Posterior vena cava (tissue), 2 donors: Measurements from ENCODE around the gene SCAMP2. TPM values are rescaled to one million over a fixed set of nuclear protein-coding genes. Genes with fewer than 3 reads are reported as not detected.

Experiments
- microRNA-seq, 2 donors: library from miRNA; unstranded; fragments of <30 nt; microRNA quantifications; one replicate each; pipeline ENCODE4 v1.2.0, GENCODE V29; 2020 to 2021; ENCODE audit warnings: borderline microRNAs expressed in 2 of 2
- total RNA-seq, 2 donors: library from RNA; stranded (reverse); fragmentation: NEBNext Ultra II Directional; extraction: Animal tissue kit (Norgen Biotek cat#: 25700); gene quantifications; one replicate each; pipeline ENCODE4 v1.2.1, GENCODE V29; 2021
- donor health status: DM: yes; HTN: yes; CAD: no.
- donor health status: DM: yes; HTN: yes; CAD: no.

Gene SCAMP2
- total RNA-seq, 2 donors from 2014 or later, result 65.1 to 65.6 TPM

Small RNA genes lying within 50 kb of the gene (microRNA-seq; reads per million reads assigned to microRNA genes)
- 0.52 to 1.3 reads per million in 2 donors for gene MIR6882

Other genes starting within 250 kb of the SCAMP2 start
- gene EDC3, start 177.3 kb downstream of the SCAMP2 start, total RNA-seq, result 10 to 100 TPM; 21.8 to 22.1 TPM
- under 1 TPM in 1 of 2 donors, not detected in 1; 0.48 TPM for gene CYP1A1, start 147.8 kb downstream of the SCAMP2 start, total RNA-seq
- not detected for gene CYP1A2, start 124.5 kb downstream of the SCAMP2 start, total RNA-seq
- 10 to 100 TPM; 29.6 to 31.8 TPM for gene CSK, start 91.3 kb downstream of the SCAMP2 start, total RNA-seq
- not detected for gene LMAN1L, start 60.5 kb downstream of the SCAMP2 start, total RNA-seq
- gene CPLX3, start 46.7 kb downstream of the SCAMP2 start, total RNA-seq, result not detected
- 10 to 100 TPM; 19.1 to 21.8 TPM for gene ULK3, start 30.2 kb downstream of the SCAMP2 start, total RNA-seq
- 10 to 100 TPM; 22.4 to 26.5 TPM for gene MPI, start 16.7 kb upstream of the SCAMP2 start, total RNA-seq
- gene FAM219B, start 33.5 kb upstream of the SCAMP2 start, total RNA-seq, result 10 to 100 TPM; 61.5 to 81.0 TPM
- 100 to 1,000 TPM in 1 of 2 donors, 10 to 100 TPM in 1; 90.6 to 101 TPM for gene COX5A, start 64.7 kb upstream of the SCAMP2 start, total RNA-seq
- gene RPP25, start 83.4 kb upstream of the SCAMP2 start, total RNA-seq, result 1 to 10 TPM; 7.5 to 9.3 TPM
- 1 to 10 TPM; 2.4 to 2.9 TPM for gene SCAMP5, start 122.2 kb upstream of the SCAMP2 start, total RNA-seq
- gene PPCDC, start 150.2 kb upstream of the SCAMP2 start, total RNA-seq, result 10 to 100 TPM in 1 of 2 donors, 1 to 10 TPM in 1; 9.2 to 11.0 TPM